Smooth muscle cell (in vitro differentiated cells): ENCODE data around the gene CST11. TPM values are rescaled to one million over a fixed set of nuclear protein-coding genes. Genes with fewer than 3 reads are reported as not detected.

ENCODE experiments used
- DNase-seq: peaks from one replicate; lab custom pipeline; 2025; ENCODE audit not compliant: unreplicated experiment; lab: John Stamatoyannopoulos, UW
- H2AFZ ChIP-seq: fragments of 200-600 bp; sonication (generic); 2 replicates; pipeline ENCODE4 v1.6.0; 2016; ENCODE audit warnings: antibody characterized with exemption, low read depth, mild to moderate bottlenecking
- H3F3A ChIP-seq: fragments of 200-600 bp; sonication (generic); 2 replicates; pipeline ENCODE4 v1.6.0; 2017; ENCODE audit warnings: antibody characterized with exemption, low read depth
- H3K27ac ChIP-seq: fragments of 200-600 bp; sonication (generic); 2 replicates; pipeline ENCODE4 v1.5.1; 2016; ENCODE audit warnings: low read depth, mild to moderate bottlenecking
- H3K27me3 ChIP-seq: fragments of 200-600 bp; sonication (generic); 2 replicates; pipeline ENCODE4 v1.6.1; 2016; ENCODE audit warnings: low read depth, mild to moderate bottlenecking
- H3K36me3 ChIP-seq: fragments of 200-600 bp; sonication (generic); 2 replicates; pipeline ENCODE4 v1.5.1; 2016; ENCODE audit warnings: low read depth
- H3K4me1 ChIP-seq: fragments of 200-600 bp; sonication (generic); 2 replicates; pipeline ENCODE4 v1.5.1; 2016; ENCODE audit warnings: low read depth
- H3K4me2 ChIP-seq: fragments of 200-600 bp; sonication (generic); 2 replicates; pipeline ENCODE4 v1.6.0; 2016; ENCODE audit warnings: mild to moderate bottlenecking
- H3K4me3 ChIP-seq: fragments of 200-600 bp; sonication (generic); 2 replicates; pipeline ENCODE4 v1.5.1; 2016; ENCODE audit warnings: mild to moderate bottlenecking
- H3K79me2 ChIP-seq: fragments of 200-600 bp; sonication (generic); 2 replicates; pipeline ENCODE4 v1.6.0; 2016; ENCODE audit warnings: low read depth, mild to moderate bottlenecking
- H3K9ac ChIP-seq: fragments of 200-600 bp; sonication (generic); 2 replicates; pipeline ENCODE4 v1.6.0; 2016; ENCODE audit warnings: low read depth
- H3K9me3 ChIP-seq: fragments of 200-600 bp; sonication (generic); replicated peaks from 2 replicates; pipeline ENCODE4 v1.5.1; 2016; ENCODE audit warnings: low read depth
- H4K20me1 ChIP-seq: fragments of 200-600 bp; sonication (generic); 2 replicates; pipeline ENCODE4 v1.6.0; 2016; ENCODE audit warnings: low read depth
- WGBS: methylation state at CpG from one replicate; pipeline ENCODE4 v1.1.7; 2016; ENCODE audit warnings: low lambda C conversion rate; 5-methylcytosine and 5-hydroxymethylcytosine counted together
- polyA plus RNA-seq: library from polyadenylated mRNA; unstranded; fragments of >200 nt; fragmentation: Nextera tagmentation; extraction: Ambion mirVana; gene quantifications from 2 replicates; pipeline ENCODE4 v1.2.1, GENCODE V29; 2016
- total RNA-seq: library from RNA; depleted of rRNA; stranded (reverse); fragments of >200 nt; gene quantifications from 2 replicates; pipeline ENCODE4 v1.2.3, GENCODE V29; 2014
- TF ChIP-seq, protein P1 (sequence below): fragments of 200-600 bp; sonication (generic); IDR thresholded peaks from 2 replicates; pipeline ENCODE4 v1.5.1; 2017; ENCODE audit warnings: borderline replicate concordance, mild to moderate bottlenecking, antibody characterized with exemption; ENCODE audit not compliant: insufficient read depth, poor library complexity, severe bottlenecking

Gene CST11
- total and polyA plus RNA-seq, 2 experiments from 2014 or later = not detected

DNA sequence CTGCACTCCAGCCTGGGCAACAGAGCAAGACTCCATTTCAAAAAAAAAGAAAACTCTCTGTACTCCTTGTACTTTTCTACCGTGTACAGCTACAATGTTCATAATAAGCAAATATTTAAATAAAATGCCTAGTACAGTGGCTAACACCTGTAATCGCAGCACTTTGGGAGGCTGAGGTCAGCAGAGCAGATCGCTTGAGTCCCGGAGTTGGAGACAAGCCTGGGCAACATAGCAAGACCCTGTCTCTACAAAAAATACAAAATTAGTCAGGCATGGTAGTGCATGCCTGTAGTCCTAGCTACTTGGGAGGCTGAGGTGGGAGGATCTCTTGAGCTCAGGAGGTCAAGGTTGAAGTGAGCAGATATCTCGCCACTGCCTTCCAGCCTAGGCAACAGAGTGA lies 37.1 kb downstream of the CST11 start:
- no peak overlapping the region for H3K4me2 ChIP-seq
- H3K79me2 ChIP-seq = peaks cover 96% of the 10 kb centered on the region
- H3K4me1 ChIP-seq = peaks cover 11% of the 10 kb centered on the region
- DNase-seq = no peak
- H3F3A ChIP-seq = no peaks in the 10 kb centered on the region
- H3K4me3 ChIP-seq = no peak overlapping the region
- H2AFZ ChIP-seq = no peak overlapping the region
- TF ChIP-seq, protein P1, sequence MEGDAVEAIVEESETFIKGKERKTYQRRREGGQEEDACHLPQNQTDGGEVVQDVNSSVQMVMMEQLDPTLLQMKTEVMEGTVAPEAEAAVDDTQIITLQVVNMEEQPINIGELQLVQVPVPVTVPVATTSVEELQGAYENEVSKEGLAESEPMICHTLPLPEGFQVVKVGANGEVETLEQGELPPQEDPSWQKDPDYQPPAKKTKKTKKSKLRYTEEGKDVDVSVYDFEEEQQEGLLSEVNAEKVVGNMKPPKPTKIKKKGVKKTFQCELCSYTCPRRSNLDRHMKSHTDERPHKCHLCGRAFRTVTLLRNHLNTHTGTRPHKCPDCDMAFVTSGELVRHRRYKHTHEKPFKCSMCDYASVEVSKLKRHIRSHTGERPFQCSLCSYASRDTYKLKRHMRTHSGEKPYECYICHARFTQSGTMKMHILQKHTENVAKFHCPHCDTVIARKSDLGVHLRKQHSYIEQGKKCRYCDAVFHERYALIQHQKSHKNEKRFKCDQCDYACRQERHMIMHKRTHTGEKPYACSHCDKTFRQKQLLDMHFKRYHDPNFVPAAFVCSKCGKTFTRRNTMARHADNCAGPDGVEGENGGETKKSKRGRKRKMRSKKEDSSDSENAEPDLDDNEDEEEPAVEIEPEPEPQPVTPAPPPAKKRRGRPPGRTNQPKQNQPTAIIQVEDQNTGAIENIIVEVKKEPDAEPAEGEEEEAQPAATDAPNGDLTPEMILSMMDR = no peak
- no peaks in the 10 kb centered on the region for H3K9me3 ChIP-seq
- H3K27ac ChIP-seq = no peak overlapping the region
- H4K20me1 ChIP-seq = peaks cover 81% of the 10 kb centered on the region
- WGBS = 99% methylated on average over 5 of the region's 5 CpGs
- no peak overlapping the region for H3K9ac ChIP-seq
- no peaks in the 10 kb centered on the region for H3K27me3 ChIP-seq
- no peaks in the 10 kb centered on the region for H3K36me3 ChIP-seq

DNA sequence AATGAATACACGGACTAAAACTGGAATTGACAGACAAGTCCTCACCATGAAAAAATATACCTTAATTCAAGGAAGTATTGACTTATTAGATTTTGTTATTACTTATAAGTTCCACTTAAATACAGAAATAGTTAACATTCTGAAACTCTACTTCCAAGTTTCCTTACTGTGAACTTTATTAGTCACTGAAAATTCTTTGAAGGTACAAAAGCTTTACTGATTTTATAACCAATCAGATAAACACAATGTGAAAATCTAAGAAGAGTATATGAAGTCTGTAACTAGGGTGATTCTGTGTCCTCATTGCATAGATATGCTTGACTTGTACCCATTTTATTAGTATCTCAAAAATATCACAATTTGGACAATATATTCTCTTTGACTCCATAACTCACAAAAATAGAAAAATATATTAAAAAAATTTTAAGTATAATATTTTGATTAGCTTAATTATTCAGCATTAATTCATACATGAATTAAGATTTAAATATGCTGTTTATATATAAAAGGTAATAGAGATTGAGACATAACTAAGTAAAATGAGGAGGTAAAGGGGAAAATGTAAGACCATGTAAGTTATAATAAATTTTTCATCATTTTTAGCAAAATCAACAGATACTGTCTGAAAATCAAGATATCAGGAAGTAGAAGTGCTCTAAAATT lies 38.0 kb downstream of the CST11 start:
- TF ChIP-seq, protein P1 = no peak
- H4K20me1 ChIP-seq = peaks cover 88% of the 10 kb centered on the region
- H3K4me2 ChIP-seq = no peak overlapping the region
- H3K36me3 ChIP-seq = no peaks in the 10 kb centered on the region
- H3K4me1 ChIP-seq = peaks cover 8% of the 10 kb centered on the region
- no peaks in the 10 kb centered on the region for H3K9me3 ChIP-seq
- no peaks in the 10 kb centered on the region for H3F3A ChIP-seq
- DNase-seq = no peak
- 91% methylated on average over 1 of the region's 1 CpG for WGBS
- H3K9ac ChIP-seq = no peak overlapping the region
- H3K79me2 ChIP-seq = peaks cover 100% of the 10 kb centered on the region
- no peaks in the 10 kb centered on the region for H3K27me3 ChIP-seq
- no peak overlapping the region for H3K4me3 ChIP-seq
- no peak overlapping the region for H2AFZ ChIP-seq
- no peak overlapping the region for H3K27ac ChIP-seq

DNA sequence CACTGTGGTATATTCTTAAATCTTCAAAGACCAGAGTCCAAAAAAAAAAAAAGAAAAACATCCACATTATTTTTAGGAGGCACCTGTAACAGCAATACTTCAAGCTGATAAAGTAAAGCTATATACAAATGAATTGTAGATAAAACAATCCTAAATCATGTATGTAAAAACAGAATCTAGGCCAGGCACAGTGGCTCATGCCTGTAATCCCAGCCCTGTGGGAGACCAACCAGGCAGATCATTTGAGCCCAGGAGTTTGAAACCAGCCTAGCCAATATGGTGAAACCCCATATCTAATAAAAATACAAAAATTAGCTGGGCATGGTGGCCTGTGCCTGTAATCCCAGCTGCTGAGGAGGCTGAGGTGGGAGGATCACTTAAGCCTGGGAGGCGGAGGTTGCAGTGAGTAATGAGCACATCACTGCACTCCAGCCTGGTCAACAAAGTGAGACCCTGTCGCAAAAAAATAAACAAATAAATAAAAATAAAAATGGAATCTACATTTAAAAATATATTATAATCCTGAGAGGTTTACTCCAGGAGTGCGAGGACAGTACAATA lies 38.7 kb downstream of the CST11 start:
- 83% methylated on average over 3 of the region's 3 CpGs for WGBS
- Histone ChIP-seq H3K9ac (no peak overlapping the region), H3K36me3 (no peaks in the 10 kb centered on the region), H3K27ac (no peak overlapping the region), H3K4me2 (no peak overlapping the region), H3K4me1 (peaks cover 7% of the 10 kb centered on the region), H3F3A (no peaks in the 10 kb centered on the region), H3K79me2 (peaks cover 100% of the 10 kb centered on the region), H3K9me3 (no peaks in the 10 kb centered on the region), H4K20me1 (peaks cover 88% of the 10 kb centered on the region), H3K4me3 (no peak overlapping the region), H3K27me3 (no peaks in the 10 kb centered on the region), H2AFZ (no peak overlapping the region)
- DNase-seq = no peak
- TF ChIP-seq, protein P1 = no peak

DNA sequence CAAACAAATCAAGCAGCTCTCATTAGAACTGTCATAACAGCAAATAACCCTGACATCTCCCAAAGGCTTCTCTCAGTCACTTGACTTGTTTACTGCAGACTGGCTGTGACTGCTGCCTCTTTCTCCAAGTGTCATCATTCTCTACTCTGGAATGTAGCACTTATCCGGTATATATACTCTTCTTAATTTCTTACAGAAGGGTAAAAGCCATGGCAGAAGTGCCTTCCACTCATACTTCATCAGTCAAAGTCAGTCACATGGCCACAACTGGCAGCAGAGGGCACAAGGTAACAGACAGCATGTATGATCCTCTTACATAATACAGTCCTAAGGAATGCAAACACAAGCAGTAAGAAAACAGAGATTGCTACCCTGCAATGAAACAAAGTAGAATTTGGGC lies 40.6 kb downstream of the CST11 start:
- H3K27ac ChIP-seq = peak overlapping the region; percentile 2
- TF ChIP-seq, protein P1 = no peak
- no peak overlapping the region for H3K4me2 ChIP-seq
- H3K79me2 ChIP-seq = peaks cover 100% of the 10 kb centered on the region
- no peaks in the 10 kb centered on the region for H3K36me3 ChIP-seq
- H3K4me3 ChIP-seq = no peak overlapping the region
- no peak overlapping the region for H2AFZ ChIP-seq
- DNase-seq = no peak
- peaks cover 93% of the 10 kb centered on the region for H4K20me1 ChIP-seq
- H3K9ac ChIP-seq = no peak overlapping the region
- WGBS = 32% methylated on average over 1 of the region's 1 CpG
- peaks cover 7% of the 10 kb centered on the region for H3K4me1 ChIP-seq
- no peaks in the 10 kb centered on the region for H3K9me3 ChIP-seq
- no peaks in the 10 kb centered on the region for H3F3A ChIP-seq
- H3K27me3 ChIP-seq = no peaks in the 10 kb centered on the region
